Ureter (tissue), 1 donor: ENCODE measurements around the gene PPIA. TPM values are rescaled to one million over a fixed set of nuclear protein-coding genes. Genes with fewer than 3 reads are reported as not detected.
"Not testable (repeated sequence)": the region's sequence is repeated elsewhere in the genome, so short reads cannot be mapped to it uniquely, and the experiment has no call there.

Experiments used
- DNase-seq: peaks from one replicate; pipeline ENCODE4 v3.0.0-alpha.2; 2020; ENCODE audit warnings: low spot score
- total RNA-seq: library from RNA; stranded (reverse); gene quantifications from one replicate; pipeline ENCODE4 v1.2.4, GENCODE V29; 2023
- donor health status: DM: yes; HTN: yes; CAD: no.

Gene PPIA
- total RNA-seq, 1 donor from 2014 or later = 1,153 TPM

GRCh38 chr7:44764081-44764480 is 32.4 kb upstream of the PPIA start:
- DNase-seq = no peak

- no peak for DNase-seq
Measured at GRCh38 chr7:44764665-44765578, 31.6 kb upstream of the PPIA start.

GRCh38 chr7:44765579-44766415 is 30.7 kb upstream of the PPIA start:
- DNase-seq = no peak

GRCh38 chr7:44766416-44766801 is 30.1 kb upstream of the PPIA start:
- DNase-seq = no peak

GRCh38 chr7:44767134-44767911 is 29.2 kb upstream of the PPIA start:
- no peak for DNase-seq

- DNase-seq = no peak
Measured at GRCh38 chr7:44767912-44768627, 28.4 kb upstream of the PPIA start.

GRCh38 chr7:44768628-44769371 is 27.7 kb upstream of the PPIA start:
- DNase-seq = no peak

GRCh38 chr7:44769376-44769775 is 27.1 kb upstream of the PPIA start:
- DNase-seq = no peak

GRCh38 chr7:44769776-44770294 is 26.6 kb upstream of the PPIA start:
- no peak for DNase-seq

GRCh38 chr7:44771358-44771757 is 25.1 kb upstream of the PPIA start:
- DNase-seq = no peak

GRCh38 chr7:44772440-44772839 is 24.0 kb upstream of the PPIA start:
- no peak for DNase-seq

- DNase-seq = no peak
Measured at GRCh38 chr7:44772867-44773266, 23.6 kb upstream of the PPIA start.

- not testable (repeated sequence) for DNase-seq
Measured at GRCh38 chr7:44774486-44774885, 22.0 kb upstream of the PPIA start.

- no peak for DNase-seq
Measured at GRCh38 chr7:44775383-44776107, 20.9 kb upstream of the PPIA start.

- no peak for DNase-seq
Measured at GRCh38 chr7:44776211-44776610, 20.3 kb upstream of the PPIA start.

GRCh38 chr7:44782460-44782859 is 14.0 kb upstream of the PPIA start:
- no peak for DNase-seq

- DNase-seq = no peak
Measured at GRCh38 chr7:44783407-44783806, 13.1 kb upstream of the PPIA start.

GRCh38 chr7:44784364-44784763 is 12.1 kb upstream of the PPIA start:
- DNase-seq = no peak

- DNase-seq = not testable (repeated sequence)
Measured at GRCh38 chr7:44785218-44785617, 11.3 kb upstream of the PPIA start.

- DNase-seq = no peak
Measured at GRCh38 chr7:44787041-44787440, 9.4 kb upstream of the PPIA start.
